GM12865 (cell line): ENCODE measurements around the gene SPECC1L.

Source experiments
- DNase-seq: peaks from one replicate; pipeline ENCODE4 v3.0.0; 2010; ENCODE audit warnings: low read depth
- H3K4me3 ChIP-seq: 2 replicates; pipeline ENCODE4 v1.5.1; 2011; ENCODE audit warnings: mild to moderate bottlenecking, low read depth, low read length, control low read depth
- TF ChIP-seq, protein P1 (sequence below): IDR thresholded peaks from 2 replicates; pipeline ENCODE4 v1.5.1; 2011; ENCODE audit warnings: low read length, control low read depth, low read depth, inconsistent platforms; ENCODE audit not compliant: insufficient read depth; ENCODE audit errors: missing control alignments

The SPECC1L gene

GRCh38 chr22:24414523-24414922 is 143.9 kb downstream of the SPECC1L start:
- no peak overlapping the region for H3K4me3 ChIP-seq
- no peak for DNase-seq
- TF ChIP-seq, protein P1, sequence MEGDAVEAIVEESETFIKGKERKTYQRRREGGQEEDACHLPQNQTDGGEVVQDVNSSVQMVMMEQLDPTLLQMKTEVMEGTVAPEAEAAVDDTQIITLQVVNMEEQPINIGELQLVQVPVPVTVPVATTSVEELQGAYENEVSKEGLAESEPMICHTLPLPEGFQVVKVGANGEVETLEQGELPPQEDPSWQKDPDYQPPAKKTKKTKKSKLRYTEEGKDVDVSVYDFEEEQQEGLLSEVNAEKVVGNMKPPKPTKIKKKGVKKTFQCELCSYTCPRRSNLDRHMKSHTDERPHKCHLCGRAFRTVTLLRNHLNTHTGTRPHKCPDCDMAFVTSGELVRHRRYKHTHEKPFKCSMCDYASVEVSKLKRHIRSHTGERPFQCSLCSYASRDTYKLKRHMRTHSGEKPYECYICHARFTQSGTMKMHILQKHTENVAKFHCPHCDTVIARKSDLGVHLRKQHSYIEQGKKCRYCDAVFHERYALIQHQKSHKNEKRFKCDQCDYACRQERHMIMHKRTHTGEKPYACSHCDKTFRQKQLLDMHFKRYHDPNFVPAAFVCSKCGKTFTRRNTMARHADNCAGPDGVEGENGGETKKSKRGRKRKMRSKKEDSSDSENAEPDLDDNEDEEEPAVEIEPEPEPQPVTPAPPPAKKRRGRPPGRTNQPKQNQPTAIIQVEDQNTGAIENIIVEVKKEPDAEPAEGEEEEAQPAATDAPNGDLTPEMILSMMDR, result no peak

- H3K4me3 ChIP-seq, result no peak overlapping the region
- DNase-seq, result no peak
- TF ChIP-seq, protein P1, result no peak
Observed at GRCh38 chr22:24414984-24415945, 144.6 kb downstream of the SPECC1L start.

GRCh38 chr22:24416095-24416494 is 145.5 kb downstream of the SPECC1L start:
- no peak for DNase-seq
- H3K4me3 ChIP-seq, result no peak overlapping the region
- TF ChIP-seq, protein P1, result no peak

DNA sequence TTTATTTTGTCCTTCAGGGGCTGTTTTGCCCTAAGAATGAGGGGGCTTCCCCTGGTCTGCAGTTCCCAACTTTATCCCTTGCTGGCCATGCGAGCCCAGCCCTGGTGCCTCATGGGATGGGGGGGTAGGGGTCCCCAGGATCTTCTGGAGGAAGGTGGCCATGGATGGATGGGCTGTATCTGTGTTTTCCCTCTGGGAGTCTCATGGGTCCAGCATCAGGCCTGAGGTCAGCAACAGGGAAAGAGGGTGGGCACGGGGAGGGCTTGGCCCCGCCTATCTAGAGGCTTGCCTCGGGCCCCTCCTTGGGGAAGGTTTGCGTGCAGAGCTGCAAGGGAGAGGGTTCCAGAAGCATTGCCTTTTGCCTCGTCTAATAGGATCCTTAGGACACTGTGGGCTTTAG is 146.0 kb downstream of the SPECC1L start:
- DNase-seq, result no peak
- TF ChIP-seq, protein P1, result no peak
- H3K4me3 ChIP-seq, result no peak overlapping the region

- DNase-seq, result no peak
- no peak overlapping the region for H3K4me3 ChIP-seq
- TF ChIP-seq, protein P1, result no peak
Observed at GRCh38 chr22:24417200-24417599, 146.6 kb downstream of the SPECC1L start.

GRCh38 chr22:24417901-24418641 is 147.4 kb downstream of the SPECC1L start:
- no peak for DNase-seq
- TF ChIP-seq, protein P1, result no peak
- no peak overlapping the region for H3K4me3 ChIP-seq
